Mesendoderm (in vitro differentiated cells): Measurements from ENCODE around the gene MGST3.
"Not testable (repeated sequence)": the region's sequence is repeated elsewhere in the genome, so short reads cannot be mapped to it uniquely, and the experiment has no call there.

ENCODE experiments used
- DNase-seq: peaks from one replicate; pipeline ENCODE4 v3.0.0; 2013
- H2AK5ac ChIP-seq: 2 replicates; pipeline ENCODE4 v1.6.1; 2013; ENCODE audit warnings: low read length, inconsistent platforms
- H2BK120ac ChIP-seq: 2 replicates; pipeline ENCODE4 v1.6.1; 2013; ENCODE audit warnings: low read depth, mild to moderate bottlenecking, low read length, moderate library complexity, mixed read lengths
- H2BK15ac ChIP-seq: replicated peaks from 2 replicates; pipeline ENCODE4 v1.6.1; 2013; ENCODE audit warnings: low read depth, mild to moderate bottlenecking, moderate library complexity
- H2BK5ac ChIP-seq: 2 replicates; pipeline ENCODE4 v1.6.1; 2013; ENCODE audit warnings: low read length, inconsistent platforms
- H3K18ac ChIP-seq: 2 replicates; pipeline ENCODE4 v1.6.1; 2013; ENCODE audit warnings: mild to moderate bottlenecking, low read length, mixed read lengths
- H3K23ac ChIP-seq: one replicate; pipeline ENCODE4 v1.6.1; 2013; ENCODE audit warnings: low read length
- H3K27ac ChIP-seq: 2 replicates; pipeline ENCODE4 v1.5.1; 2013; ENCODE audit warnings: low read depth, mild to moderate bottlenecking, inconsistent platforms, low read length, moderate library complexity
- H3K27me3 ChIP-seq: 2 replicates; pipeline ENCODE4 v1.6.1; 2013; ENCODE audit warnings: low read length, control low read depth, mild to moderate bottlenecking, inconsistent platforms; ENCODE audit not compliant: insufficient read depth, poor library complexity
- H3K36me3 ChIP-seq: 2 replicates; pipeline ENCODE4 v1.6.1; 2013; ENCODE audit warnings: low read length, inconsistent platforms; ENCODE audit not compliant: control insufficient read depth, insufficient read depth
- H3K4ac ChIP-seq: one replicate; pipeline ENCODE4 v1.6.1; 2013; ENCODE audit warnings: low read depth, mild to moderate bottlenecking, low read length, moderate library complexity
- H3K4me1 ChIP-seq: 2 replicates; pipeline ENCODE4 v1.6.1; 2013; ENCODE audit warnings: low read depth, low read length, inconsistent platforms; ENCODE audit not compliant: control insufficient read depth
- H3K4me2 ChIP-seq: 2 replicates; pipeline ENCODE4 v1.6.1; 2013; ENCODE audit warnings: low read length
- H3K4me3 ChIP-seq: 2 replicates; pipeline ENCODE4 v1.5.1; 2013; ENCODE audit warnings: mild to moderate bottlenecking, low read length
- H3K56ac ChIP-seq: one replicate; pipeline ENCODE4 v1.6.1; 2013; ENCODE audit warnings: low read length
- H3K79me1 ChIP-seq: 2 replicates; pipeline ENCODE4 v1.6.1; 2013; ENCODE audit warnings: low read length, inconsistent platforms
- H3K79me2 ChIP-seq: 2 replicates; pipeline ENCODE4 v1.6.1; 2013; ENCODE audit warnings: mild to moderate bottlenecking, low read length; ENCODE audit not compliant: control insufficient read depth, insufficient read depth
- H3K9ac ChIP-seq: 2 replicates; pipeline ENCODE4 v1.6.1; 2013; ENCODE audit warnings: low read length, inconsistent platforms
- H4K5ac ChIP-seq: one replicate; pipeline ENCODE4 v1.6.1; 2013; ENCODE audit warnings: low read length
- H4K8ac ChIP-seq: one replicate; pipeline ENCODE4 v1.6.1; 2013; ENCODE audit warnings: low read depth, mild to moderate bottlenecking, control low read depth, low read length, moderate library complexity
- whole genome bisulfite sequencing: extraction: QIAGEN DNeasy Blood & Tissue Kit; methylation state at CpG from one replicate; pipeline ENCODE4 v1.1.7; 2013; ENCODE audit warnings: low lambda C conversion rate, missing lambda C conversion rate; ENCODE audit not compliant: insufficient coverage; ENCODE audit errors: extremely low coverage; 5-methylcytosine and 5-hydroxymethylcytosine counted together

Gene MGST3

DNA sequence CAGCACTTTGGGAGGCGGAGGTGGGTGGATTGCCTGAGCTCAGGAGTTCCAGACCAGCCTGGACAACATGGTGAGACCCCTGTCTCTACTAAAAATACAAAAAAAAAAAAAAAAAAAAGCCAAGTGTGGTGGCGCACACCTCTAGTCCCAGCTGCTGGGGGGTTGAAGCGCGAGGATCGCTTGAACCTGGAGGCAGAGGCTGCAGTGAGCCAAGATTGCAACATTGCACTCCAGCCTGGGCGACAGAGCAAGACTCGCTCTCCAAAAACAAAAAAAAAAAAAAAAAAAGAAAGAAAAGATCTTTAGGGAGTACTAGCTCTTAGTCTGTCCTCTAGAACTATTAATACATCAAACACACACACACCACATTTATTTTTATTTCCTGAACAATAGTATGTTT is 70.9 kb downstream of the MGST3 start:
- not testable (repeated sequence) for H3K79me2 ChIP-seq, H4K5ac ChIP-seq, H2AK5ac ChIP-seq, H2BK5ac ChIP-seq, H3K27ac ChIP-seq, H3K56ac ChIP-seq, H3K27me3 ChIP-seq, H3K36me3 ChIP-seq, H3K4me1 ChIP-seq, H3K79me1 ChIP-seq, H3K4ac ChIP-seq, H3K18ac ChIP-seq, H2BK120ac ChIP-seq, DNase-seq, H3K4me3 ChIP-seq, H2BK15ac ChIP-seq, H3K4me2 ChIP-seq, H3K23ac ChIP-seq, H4K8ac ChIP-seq, H3K9ac ChIP-seq
- no CpG with 5 or more reads among the region's 7 CpGs for WGBS

DNA sequence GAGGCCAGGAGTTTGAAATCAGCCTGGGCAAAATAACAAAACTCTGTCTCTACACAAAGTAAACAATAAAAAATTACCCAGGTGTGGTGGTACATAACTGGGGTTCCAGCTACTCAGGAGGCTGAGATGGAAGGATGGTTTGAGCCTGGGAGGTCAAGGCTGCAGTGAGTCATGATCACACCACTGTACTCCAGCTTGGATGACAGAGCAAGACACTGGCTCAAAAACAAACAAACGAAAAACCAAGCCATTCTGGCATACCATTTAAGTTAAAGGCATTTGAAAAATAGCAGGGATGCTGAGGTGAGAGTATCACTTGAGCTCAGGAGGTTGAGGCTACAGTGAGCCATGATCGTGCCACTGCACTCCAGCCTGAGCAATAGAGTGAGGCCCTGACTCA is 72.6 kb downstream of the MGST3 start:
- Histone ChIP-seq H3K4me2 (no peak overlapping the region), H3K4ac (no peak overlapping the region), H4K8ac (no peak overlapping the region), H3K9ac (no peak overlapping the region), H3K36me3 (no peaks in the 10 kb centered on the region), H3K56ac (no peak overlapping the region), H2BK15ac (no peak overlapping the region), H3K27me3 (no peaks in the 10 kb centered on the region), H2BK120ac (no peak overlapping the region), H3K79me1 (no peaks in the 10 kb centered on the region), H3K23ac (no peak overlapping the region), H4K5ac (no peak overlapping the region), H2AK5ac (no peak overlapping the region), H3K4me1 (no peaks in the 10 kb centered on the region), H3K18ac (no peak overlapping the region), H2BK5ac (no peak overlapping the region), H3K79me2 (no peaks in the 10 kb centered on the region), H3K27ac (no peak overlapping the region), H3K4me3 (no peak overlapping the region)
- WGBS: no CpG with 5 or more reads among the region's 2 CpGs
- no peak for DNase-seq
